Peyer's patch (tissue), 4 donors: ENCODE data around the gene U2AF1.
"Not testable (repeated sequence)": the region's sequence is repeated elsewhere in the genome, so short reads cannot be mapped to it uniquely, and the experiment has no call there.

Experiments used
- CTCF ChIP-seq, 6 experiments: fragments of 450-650 bp in 4 of 6; fragments of 200-600 bp in 2 of 6; sonication (generic) in 1 of 6; IDR thresholded peaks; one replicate each; pipeline ENCODE4 v1.5.1; 2017 to 2019; ENCODE audit warnings: antibody characterized with exemption in 6 of 6, mild to moderate bottlenecking in 3 of 6, moderate library complexity in 1 of 6
- POLR2A ChIP-seq, 2 donors: fragments of 450-650 bp; IDR thresholded peaks; one replicate each; pipeline ENCODE4 v1.5.1; 2017; ENCODE audit warnings: antibody characterized with exemption in 2 of 2, mild to moderate bottlenecking in 2 of 2, moderate library complexity in 2 of 2

GRCh38 chr21:43053112-43053511 is 54.3 kb downstream of the U2AF1 start:
- not testable (repeated sequence) for TF ChIP-seq CTCF, POLR2A (IDR thresholded peaks at IDR 0.05)
